Chondrocyte (in vitro differentiated cells): ENCODE measurements around the gene FTL. TPM values are rescaled to one million over a fixed set of nuclear protein-coding genes. Genes with fewer than 3 reads are reported as not detected.

ENCODE experiments used
- DNase-seq: peaks from one replicate; pipeline ENCODE4 v3.0.0; 2021; ENCODE audit warnings: mixed read lengths, low spot score
- H3K27ac Mint-ChIP-seq: one replicate; pipeline ENCODE4 v1.8.0; 2021; ENCODE audit warnings: mild to moderate bottlenecking, moderate library complexity, mixed read lengths; ENCODE audit not compliant: unreplicated experiment
- H3K27me3 Mint-ChIP-seq: 2 replicates; pipeline ENCODE4 v1.8.0; 2021; ENCODE audit warnings: low read depth, mixed read lengths
- H3K36me3 Mint-ChIP-seq: 2 replicates; pipeline ENCODE4 v1.8.0; 2021; ENCODE audit warnings: low read depth, mixed read lengths
- H3K4me1 Mint-ChIP-seq: 2 replicates; pipeline ENCODE4 v1.8.0; 2021; ENCODE audit warnings: low read depth, mild to moderate bottlenecking, mixed read lengths
- H3K4me3 Mint-ChIP-seq: one replicate; pipeline ENCODE4 v1.8.0; 2021; ENCODE audit warnings: mild to moderate bottlenecking, moderate library complexity, mixed read lengths; ENCODE audit not compliant: unreplicated experiment
- H3K9me3 Mint-ChIP-seq: 2 replicates; pipeline ENCODE4 v1.8.0; 2021; ENCODE audit warnings: low read depth, mixed read lengths
- total RNA-seq: library from RNA; stranded (reverse); gene quantifications from 3 replicates; pipeline ENCODE4 v1.2.1, GENCODE V29; 2021
- TF ChIP-seq, protein P1 (sequence below): fragments of 200-600 bp; sonication (generic); IDR thresholded peaks from 2 replicates; pipeline ENCODE4 v1.5.0; 2021; ENCODE audit warnings: antibody characterized with exemption, mild to moderate bottlenecking, moderate library complexity

The FTL gene
- total RNA-seq, 1 donor from 2014 or later: 1,722 TPM

DNA sequence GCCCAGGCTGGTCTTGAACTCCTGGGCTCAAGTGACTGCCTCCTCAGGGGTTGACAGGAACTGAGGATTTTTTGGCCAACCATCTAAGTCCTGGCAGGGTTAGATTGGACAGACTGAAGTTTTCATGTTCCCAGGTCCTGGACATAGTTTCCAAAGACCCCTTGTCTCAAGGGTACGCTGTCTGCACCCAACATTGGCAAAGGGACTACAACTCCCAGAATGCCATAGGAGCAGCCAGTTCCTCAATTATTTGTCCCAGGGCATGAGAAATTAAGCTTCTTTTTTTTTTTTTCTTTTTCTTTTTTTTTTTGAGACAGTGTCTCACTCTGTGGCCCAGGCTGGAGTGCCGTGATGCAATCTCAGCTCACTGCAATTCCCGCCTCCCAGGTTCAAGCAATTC lies 21.1 kb downstream of the FTL start:
- Mint-ChIP-seq H3K36me3 (peaks cover 24% of the 10 kb centered on the region), H3K4me3 (no peak overlapping the region), H3K27me3 (no peaks in the 10 kb centered on the region), H3K4me1 (peaks cover 12% of the 10 kb centered on the region), H3K27ac (no peak overlapping the region), H3K9me3 (no peaks in the 10 kb centered on the region)
- TF ChIP-seq, protein P1, sequence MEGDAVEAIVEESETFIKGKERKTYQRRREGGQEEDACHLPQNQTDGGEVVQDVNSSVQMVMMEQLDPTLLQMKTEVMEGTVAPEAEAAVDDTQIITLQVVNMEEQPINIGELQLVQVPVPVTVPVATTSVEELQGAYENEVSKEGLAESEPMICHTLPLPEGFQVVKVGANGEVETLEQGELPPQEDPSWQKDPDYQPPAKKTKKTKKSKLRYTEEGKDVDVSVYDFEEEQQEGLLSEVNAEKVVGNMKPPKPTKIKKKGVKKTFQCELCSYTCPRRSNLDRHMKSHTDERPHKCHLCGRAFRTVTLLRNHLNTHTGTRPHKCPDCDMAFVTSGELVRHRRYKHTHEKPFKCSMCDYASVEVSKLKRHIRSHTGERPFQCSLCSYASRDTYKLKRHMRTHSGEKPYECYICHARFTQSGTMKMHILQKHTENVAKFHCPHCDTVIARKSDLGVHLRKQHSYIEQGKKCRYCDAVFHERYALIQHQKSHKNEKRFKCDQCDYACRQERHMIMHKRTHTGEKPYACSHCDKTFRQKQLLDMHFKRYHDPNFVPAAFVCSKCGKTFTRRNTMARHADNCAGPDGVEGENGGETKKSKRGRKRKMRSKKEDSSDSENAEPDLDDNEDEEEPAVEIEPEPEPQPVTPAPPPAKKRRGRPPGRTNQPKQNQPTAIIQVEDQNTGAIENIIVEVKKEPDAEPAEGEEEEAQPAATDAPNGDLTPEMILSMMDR: no peak
- no peak for DNase-seq

GRCh38 chr19:48987323-48987722 lies 22.2 kb downstream of the FTL start:
- Mint-ChIP-seq H3K27ac (no peak overlapping the region), H3K9me3 (no peaks in the 10 kb centered on the region), H3K4me1 (peaks cover 22% of the 10 kb centered on the region), H3K4me3 (no peak overlapping the region), H3K36me3 (peaks cover 19% of the 10 kb centered on the region), H3K27me3 (no peaks in the 10 kb centered on the region)
- no peak for DNase-seq
- TF ChIP-seq, protein P1: no peak

DNA sequence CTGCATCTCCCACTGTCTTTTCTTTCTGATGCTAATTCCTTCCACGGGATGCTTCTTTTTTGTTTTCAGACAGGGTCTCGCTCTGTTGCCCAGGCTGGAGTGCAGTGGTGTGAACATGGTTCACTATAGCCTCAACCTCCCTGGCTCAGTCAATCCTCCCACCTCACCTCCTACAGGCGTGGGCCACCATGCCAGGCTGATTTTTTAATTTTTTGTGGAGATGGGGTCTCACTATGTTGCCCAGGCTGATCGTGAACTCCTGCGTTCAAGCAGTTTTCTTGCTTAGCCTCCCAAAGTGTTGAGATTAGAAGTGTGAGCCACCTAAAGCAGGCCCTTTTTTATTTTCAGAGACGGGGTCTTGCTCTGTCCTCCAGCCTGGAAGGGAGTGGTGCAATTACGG lies 23.2 kb downstream of the FTL start:
- peaks cover 22% of the 10 kb centered on the region for H3K4me1 Mint-ChIP-seq

DNA sequence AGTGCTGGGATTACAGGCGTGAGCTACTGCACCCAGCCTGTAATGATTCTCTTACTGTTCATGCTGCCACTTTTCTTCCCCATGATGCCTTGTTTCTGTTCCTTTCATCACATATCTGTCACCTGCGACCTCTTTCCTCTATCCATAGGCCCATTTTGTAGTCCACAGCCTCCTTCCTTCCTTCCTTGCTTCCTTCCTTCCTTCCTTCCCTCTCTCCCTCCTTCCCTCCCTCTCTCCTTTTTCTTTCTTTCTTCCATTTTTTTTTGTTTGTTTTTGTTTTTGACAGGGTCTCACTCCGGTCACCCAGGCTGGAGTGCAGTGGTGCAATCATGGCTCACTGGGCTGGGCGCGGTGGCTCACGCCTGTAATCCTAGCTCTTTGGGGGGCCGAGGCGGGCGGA lies 23.8 kb downstream of the FTL start:
- Mint-ChIP-seq H3K4me3 (no peak overlapping the region), H3K27ac (peak overlapping the region; percentile 23), H3K27me3 (no peaks in the 10 kb centered on the region), H3K36me3 (peaks cover 19% of the 10 kb centered on the region), H3K9me3 (no peaks in the 10 kb centered on the region), H3K4me1 (peaks cover 25% of the 10 kb centered on the region)
- no peak for DNase-seq
- TF ChIP-seq, protein P1: no peak

More for the DNA sequence above, 23.2 kb downstream of the FTL start:
- H3K27me3 Mint-ChIP-seq: no peaks in the 10 kb centered on the region
- H3K36me3 Mint-ChIP-seq: peaks cover 17% of the 10 kb centered on the region
- TF ChIP-seq, protein P1: no peak
- no peak for DNase-seq
- H3K4me3 Mint-ChIP-seq: no peak overlapping the region
- H3K9me3 Mint-ChIP-seq: no peaks in the 10 kb centered on the region
- no peak overlapping the region for H3K27ac Mint-ChIP-seq

- Mint-ChIP-seq H3K9me3 (no peaks in the 10 kb centered on the region), H3K27me3 (no peaks in the 10 kb centered on the region), H3K36me3 (peaks cover 19% of the 10 kb centered on the region), H3K27ac (peak overlapping the region; percentile 36), H3K4me1 (peaks cover 34% of the 10 kb centered on the region), H3K4me3 (no peak overlapping the region)
- DNase-seq: no peak
- TF ChIP-seq, protein P1: no peak
Measured at GRCh38 chr19:48989701-48990291, 24.7 kb downstream of the FTL start.
